HCT116 (cell line): ENCODE data around the gene RCC1. TPM values are rescaled to one million over a fixed set of nuclear protein-coding genes. Genes with fewer than 3 reads are reported as not detected.

Experiments
- ATAC-seq: fragments of 200-7000 bp; cut with Tn5 transposase; 2 replicates; pipeline ENCODE4 v1.9.1; 2020; ENCODE audit warnings: mild to moderate bottlenecking, moderate library complexity
- BruUV-seq: library from RNA; stranded (reverse); fragments of 400-500 nt; replicated peaks from 2 replicates; lab custom pipeline; 2021; lab: Mats Ljungman, UMichigan
- CTCF ChIA-PET: fragments of 300-600 bp; sonication (Branson Sonifier 250); formaldehyde crosslinking; loops from one replicate; lab custom pipeline; 2021; ENCODE audit warnings: antibody characterized with exemption; lab: Charles Lee
- POLR2A ChIA-PET: fragments of 300-600, 350-600 bp; sonication (Branson Sonifier 250); formaldehyde crosslinking; loops from one replicate; lab custom pipeline; 2021; ENCODE audit warnings: antibody characterized with exemption; lab: Charles Lee
- RAD21 ChIA-PET, 2 experiments: fragments of 300-600 bp; sonication (Branson Sonifier 250); formaldehyde crosslinking; loops; one replicate each; lab custom pipeline; 2023; ENCODE audit warnings: low total read pairs in 2 of 2; ENCODE audit not compliant: uncharacterized antibody in 2 of 2, unreplicated experiment in 2 of 2, low non-redundant PET in 1 of 2; lab: Charles Lee
- DNase-seq: peaks from one replicate; pipeline ENCODE4 v3.0.0-alpha.2; 2010; ENCODE audit warnings: low read depth, low spot score
- H2AFZ ChIP-seq: fragments of 200-600 bp; shearing (Covaris generic), sonication (generic); 2 replicates; pipeline ENCODE4 v1.6.1; 2017; ENCODE audit warnings: low read depth, mixed run types, mixed read lengths, antibody characterized with exemption, low read length; ENCODE audit not compliant: poor library complexity, severe bottlenecking
- H3K27ac ChIP-seq: 2 replicates; pipeline ENCODE4 v1.5.1; 2012; ENCODE audit warnings: low read depth, low read length
- H3K27me3 ChIP-seq: fragments of 200-600 bp; sonication (generic); 2 replicates; pipeline ENCODE4 v1.6.1; 2016; ENCODE audit warnings: mixed run types, low read length, mixed read lengths; ENCODE audit not compliant: insufficient read depth
- H3K36me3 ChIP-seq, 2 experiments: fragments of 200-500 bp in 1 of 2; fragments of 200-600 bp in 1 of 2; sonication (Bioruptor generic) in 1 of 2; sonication (generic) in 1 of 2; 2 replicates each; pipeline versions ENCODE4 v1.5.1 to v1.6.1; 2014 to 2016; ENCODE audit warnings: low read length in 2 of 2, inconsistent platforms in 1 of 2, mixed read lengths in 1 of 2, mixed run types in 1 of 2; ENCODE audit not compliant: insufficient read depth in 2 of 2, control insufficient read depth in 1 of 2
- H3K4me1 ChIP-seq, 2 experiments: fragments of 200-600 bp in 1 of 2; sonication (generic) in 1 of 2; 2 replicates each; pipeline versions ENCODE4 v1.5.1 to v1.6.1; 2012 to 2017; ENCODE audit warnings: low read length in 2 of 2, inconsistent platforms in 1 of 2, mild to moderate bottlenecking in 1 of 2, mixed read lengths in 1 of 2, mixed run types in 1 of 2, moderate library complexity in 1 of 2; ENCODE audit not compliant: insufficient read depth in 2 of 2, control insufficient read depth in 1 of 2
- H3K4me2 ChIP-seq: fragments of 200-600 bp; sonication (generic); 2 replicates; pipeline ENCODE4 v1.6.1; 2017; ENCODE audit warnings: mixed run types, low read length, mixed read lengths
- H3K4me3 ChIP-seq, 2 experiments: fragments of 200-600 bp in 1 of 2; sonication (generic) in 1 of 2; replicated peaks in 1 of 2; 2 replicates each; pipeline ENCODE4 v1.5.1; 2011 to 2016; ENCODE audit warnings: low read length in 2 of 2, control low read depth in 1 of 2, low read depth in 1 of 2, mild to moderate bottlenecking in 1 of 2, mixed read lengths in 1 of 2, mixed run types in 1 of 2
- H3K79me2 ChIP-seq: fragments of 200-600 bp; sonication (generic); 2 replicates; pipeline ENCODE4 v1.6.1; 2017; ENCODE audit warnings: mild to moderate bottlenecking, mixed run types, low read length, moderate library complexity, mixed read lengths; ENCODE audit not compliant: insufficient read depth
- H3K9ac ChIP-seq: fragments of 200-600 bp; sonication (generic); 2 replicates; pipeline ENCODE4 v1.6.1; 2016; ENCODE audit warnings: low read length, mixed read lengths
- H3K9me2 ChIP-seq: fragments of 200-600 bp; sonication (generic), shearing (Covaris generic); 2 replicates; pipeline ENCODE4 v1.6.1; 2017; ENCODE audit warnings: mixed run types, mild to moderate bottlenecking, moderate library complexity; ENCODE audit not compliant: insufficient read depth
- H3K9me3 ChIP-seq, 2 experiments: fragments of 200-500 bp in 1 of 2; fragments of 200-600 bp in 1 of 2; sonication (Bioruptor generic) in 1 of 2; sonication (generic) in 1 of 2; 2 replicates each; pipeline ENCODE4 v1.6.1; 2014 to 2017; ENCODE audit warnings: low read length in 2 of 2, mixed read lengths in 2 of 2, inconsistent platforms in 1 of 2, low read depth in 1 of 2, mild to moderate bottlenecking in 1 of 2, mixed run types in 1 of 2, moderate library complexity in 1 of 2; ENCODE audit not compliant: control insufficient read depth in 1 of 2, insufficient read depth in 1 of 2
- H4K20me1 ChIP-seq: fragments of 200-600 bp; sonication (generic), shearing (Covaris generic); 2 replicates; pipeline ENCODE4 v1.6.1; 2017; ENCODE audit warnings: mixed run types, mild to moderate bottlenecking, moderate library complexity; ENCODE audit not compliant: insufficient read depth
- ATF3 ChIP-seq: IDR thresholded peaks from 2 replicates; pipeline ENCODE4 v1.6.1; 2012
- ELF1 ChIP-seq: IDR thresholded peaks from 2 replicates; pipeline ENCODE4 v1.6.1; 2012; ENCODE audit warnings: low read depth, borderline replicate concordance
- FOSL1 ChIP-seq: IDR thresholded peaks from 2 replicates; pipeline ENCODE4 v1.6.1; 2012; ENCODE audit warnings: low read depth
- POLR2A ChIP-seq: IDR thresholded peaks from 2 replicates; pipeline ENCODE4 v1.7.0; 2011; ENCODE audit warnings: borderline replicate concordance; ENCODE audit not compliant: insufficient read depth, insufficient read length; ENCODE audit errors: extremely low read depth
- REST ChIP-seq: IDR thresholded peaks from 2 replicates; pipeline ENCODE4 v1.6.1; 2012; ENCODE audit warnings: low read depth
- SRF ChIP-seq: IDR thresholded peaks from 2 replicates; pipeline ENCODE4 v1.6.1; 2012; ENCODE audit warnings: low read depth
- ZFX ChIP-seq: fragments of 450-650 bp; IDR thresholded peaks from 2 replicates; pipeline ENCODE4 v1.6.1; 2017
- intact Hi-C: fragments of 100-400 bp; cut with micrococcal nuclease; formaldehyde crosslinking; loops from 2 replicates; pipeline ENCODE4 v1.10.0; 2022
- total RNA-seq: library from RNA; stranded (reverse); gene quantifications from one replicate; pipeline ENCODE4 v1.2.1, GENCODE V29; 2021; ENCODE audit not compliant: unreplicated experiment

Gene RCC1
- total RNA-seq, 1 experiment from 2014 or later = 124 TPM

GRCh38 chr1:28534671-28535070, 28.8 kb downstream of the RCC1 start:
- ChIA-PET CTCF (no interaction called here), POLR2A (no interaction called here)
- Histone ChIP-seq H3K9ac (no peak overlapping the region), H2AFZ (no peak overlapping the region), H3K27me3 (no peaks in the 10 kb centered on the region), H3K9me3 (no peaks in the 10 kb centered on the region)
- ATAC-seq = no peak
- DNase-seq = no peak
- TF ChIP-seq POLR2A = no peak
- TF ChIP-seq REST = no peak
- TF ChIP-seq SRF = no peak
- no peak for TF ChIP-seq FOSL1
- no peak for TF ChIP-seq ELF1
- TF ChIP-seq ATF3 = no peak
- TF ChIP-seq ZFX = no peak
- TF ChIP-seq, all 23 proteins: peak for 0
- 0 out of 2 replicates have a peak, but pooled peaks cover 4% of the 10 kb centered on the region for H4K20me1 ChIP-seq
- peaks cover 40 to 69% of the 10 kb centered on the region in 2 experiments for H3K36me3 ChIP-seq
- H3K4me3 ChIP-seq = no peak overlapping the region
- no peaks in the 10 kb centered on the region for H3K9me2 ChIP-seq
- no peaks in the 10 kb centered on the region for H3K4me1 ChIP-seq
- no TSS peak for BruUV-seq
- peak overlapping the region; percentile 4; the same call in 1 of the 2 replicates for H3K27ac ChIP-seq
- intact Hi-C loops = no loop called here
- peaks cover 39% of the 10 kb centered on the region for H3K79me2 ChIP-seq
- RAD21 ChIA-PET = no interaction called here
- no peak overlapping the region for H3K4me2 ChIP-seq
